HL-60 (cell line): ENCODE data around the gene MOV10L1.

Experiments
- CTCF ChIP-seq: IDR thresholded peaks from one replicate; pipeline ENCODE4 v1.5.1; 2011; ENCODE audit warnings: low read length, control low read depth, inconsistent platforms; ENCODE audit not compliant: insufficient read depth
- REST ChIP-seq: IDR thresholded peaks from 2 replicates; pipeline ENCODE4 v1.6.1; 2012; ENCODE audit warnings: low read depth; ENCODE audit not compliant: insufficient replicate concordance

- no peak for TF ChIP-seq CTCF
- no peak for TF ChIP-seq REST
These were observed 85.3 kb downstream of the MOV10L1 start for GRCh38 chr22:50175191-50175461.
